Activated T-cell treated with anti-CD3 and anti-CD28 coated beads for 1 hour (primary cell): ENCODE measurements around the gene SIRPG.
"Not testable (repeated sequence)": the region's sequence is repeated elsewhere in the genome, so short reads cannot be mapped to it uniquely, and the experiment has no call there.

Source experiments
- DNase-seq: peaks from one replicate; pipeline ENCODE4 v3.0.0-alpha.2; 2020; ENCODE audit warnings: low read depth

The SIRPG gene

DNA sequence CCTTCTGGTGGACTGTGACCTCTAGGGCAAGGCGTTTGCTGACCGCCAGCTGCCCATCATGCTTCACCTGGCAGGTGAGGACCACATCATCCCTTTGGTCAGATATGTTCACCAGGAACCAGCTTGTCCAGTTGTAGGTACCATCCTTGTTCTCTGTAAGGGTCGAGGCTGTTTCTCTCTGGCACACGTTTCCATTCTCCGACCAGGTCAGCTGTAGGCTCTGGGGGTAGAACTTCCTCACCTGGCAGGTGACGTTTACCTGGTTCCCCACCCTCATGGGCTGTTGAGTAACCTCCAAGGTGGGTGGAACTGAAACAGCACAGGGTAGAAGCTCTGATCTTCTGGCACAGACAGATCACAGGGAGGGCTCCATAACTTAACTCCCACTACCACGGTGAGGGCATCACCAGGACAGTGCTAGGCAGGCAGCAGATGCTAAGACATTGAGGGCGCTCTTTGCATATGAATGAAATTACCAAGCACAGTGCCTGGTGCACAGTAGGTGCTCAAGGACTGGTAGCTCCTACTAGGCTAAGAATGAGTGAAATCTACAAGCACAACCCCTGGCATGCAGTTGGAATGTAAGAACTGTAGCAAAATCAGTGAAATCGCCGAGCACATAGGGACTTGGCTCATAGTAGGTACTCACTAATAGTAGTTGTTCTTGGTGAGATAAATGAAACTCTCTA lies 22.1 kb downstream of the SIRPG start:
- no peak for DNase-seq

DNA sequence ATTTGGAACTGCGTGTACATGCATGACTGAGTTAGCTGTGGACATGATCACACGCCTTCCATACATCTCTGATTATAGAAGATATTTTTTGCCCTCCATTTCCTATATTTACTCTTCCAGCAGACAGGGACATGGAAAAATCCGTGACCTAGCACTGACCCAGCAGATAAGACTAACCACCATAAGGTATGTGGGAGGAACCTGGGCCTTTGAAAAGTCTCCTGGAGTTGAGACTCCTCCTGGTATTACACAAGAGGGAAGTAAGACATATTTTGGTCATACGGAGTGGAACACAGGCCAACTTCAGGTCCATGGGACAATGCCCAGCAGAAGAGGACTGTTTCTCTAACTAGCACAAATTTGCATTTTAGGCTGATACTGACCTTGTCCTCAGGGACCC lies 24.0 kb downstream of the SIRPG start:
- no peak for DNase-seq

DNA sequence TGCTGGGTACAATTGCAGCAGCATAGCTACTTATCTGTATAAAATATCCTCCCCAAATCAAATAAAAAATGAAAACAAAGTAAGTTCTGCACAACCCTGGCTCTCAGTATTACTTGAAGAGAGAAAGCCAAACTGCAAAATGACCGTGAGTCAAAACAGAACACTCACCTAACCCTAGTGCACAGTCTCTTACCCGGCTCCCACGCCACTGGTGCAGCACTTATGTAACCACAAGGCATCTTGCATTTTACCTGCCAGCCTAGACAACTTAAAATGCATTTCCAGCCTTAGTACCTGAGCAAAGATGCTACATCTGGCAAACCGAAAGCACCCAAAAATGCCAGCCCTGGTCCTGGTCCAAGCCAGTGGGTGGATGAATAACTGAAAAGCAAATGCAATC lies 25.4 kb downstream of the SIRPG start:
- no peak for DNase-seq

DNA sequence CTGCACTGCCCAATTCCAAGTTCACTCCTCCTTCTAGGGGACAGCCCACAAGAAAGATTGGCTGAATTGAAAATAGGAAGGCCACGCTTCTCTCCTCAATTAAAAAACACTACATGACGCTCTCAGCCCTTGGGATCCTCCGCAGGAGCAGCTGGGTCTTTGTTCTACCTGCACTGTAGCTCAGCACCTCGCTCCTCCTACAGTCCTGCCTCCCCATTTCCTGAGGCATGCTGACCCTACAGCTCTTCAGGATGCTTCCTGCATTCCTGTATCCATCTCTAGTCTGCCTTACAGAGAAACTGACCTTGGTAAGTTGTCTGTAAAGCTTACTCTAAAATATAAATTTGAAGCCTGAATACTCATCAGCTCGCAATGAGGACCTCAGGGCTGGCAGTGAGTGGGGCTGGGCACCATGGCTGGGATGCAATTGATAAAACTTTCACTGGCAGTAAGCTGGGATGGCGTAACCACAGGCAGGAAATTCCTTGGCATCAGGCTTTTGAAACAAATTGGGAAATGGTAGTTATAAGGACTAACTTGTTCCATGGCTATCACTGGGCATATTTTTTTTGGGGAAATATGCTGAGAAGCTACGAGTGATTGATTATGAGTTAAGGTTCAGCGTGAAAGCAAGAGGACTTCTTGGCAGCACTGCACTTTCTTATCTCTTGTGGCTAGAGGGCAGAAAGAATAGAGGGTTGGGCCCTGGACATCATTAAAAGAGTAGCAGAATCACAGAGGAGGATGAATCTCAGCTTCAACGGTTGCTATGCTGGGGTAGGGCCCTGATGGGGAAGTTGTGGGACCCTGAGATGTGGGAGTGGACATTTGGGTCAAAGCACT lies 26.0 kb downstream of the SIRPG start:
- DNase-seq = no peak

DNA sequence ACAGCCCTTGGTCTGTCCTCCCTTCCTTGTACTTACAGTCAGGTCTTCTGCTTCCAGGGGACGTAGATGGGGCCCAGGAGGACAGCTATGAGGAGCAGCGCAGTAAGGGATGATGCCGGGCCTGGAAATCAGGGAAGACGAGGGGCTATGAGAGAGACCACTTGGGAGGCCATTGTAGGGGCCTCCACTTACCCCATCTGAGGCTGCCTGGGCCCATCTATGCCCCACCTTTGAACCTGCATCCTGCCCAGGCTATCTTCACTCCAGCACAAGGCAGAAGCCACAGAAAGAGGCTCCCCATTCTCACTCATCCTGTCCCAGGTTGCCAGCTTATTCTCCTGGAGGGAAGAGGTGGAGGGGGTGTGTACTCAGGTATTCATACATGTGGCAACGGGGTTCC lies 27.4 kb downstream of the SIRPG start:
- no peak for DNase-seq

DNA sequence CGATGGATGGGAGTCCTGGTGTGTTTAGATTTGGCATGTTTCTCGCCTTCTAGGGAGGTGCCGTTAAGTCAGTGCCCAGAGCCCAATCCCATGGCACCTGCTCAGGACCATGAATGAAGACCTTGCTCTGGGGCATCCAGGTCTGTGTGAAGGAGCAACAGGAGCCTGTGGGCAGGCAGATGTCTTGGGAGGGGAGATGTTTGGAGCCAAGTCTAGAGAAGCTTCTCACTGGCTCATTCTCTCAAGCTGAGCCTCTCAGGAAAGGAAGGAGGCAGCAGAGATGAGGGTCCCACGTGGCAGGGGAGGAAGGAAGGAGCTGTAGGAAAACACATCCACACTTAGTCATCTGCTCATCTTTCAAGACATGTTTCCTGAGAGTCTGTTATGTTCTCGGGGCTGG lies 28.3 kb downstream of the SIRPG start:
- no peak for DNase-seq

DNA sequence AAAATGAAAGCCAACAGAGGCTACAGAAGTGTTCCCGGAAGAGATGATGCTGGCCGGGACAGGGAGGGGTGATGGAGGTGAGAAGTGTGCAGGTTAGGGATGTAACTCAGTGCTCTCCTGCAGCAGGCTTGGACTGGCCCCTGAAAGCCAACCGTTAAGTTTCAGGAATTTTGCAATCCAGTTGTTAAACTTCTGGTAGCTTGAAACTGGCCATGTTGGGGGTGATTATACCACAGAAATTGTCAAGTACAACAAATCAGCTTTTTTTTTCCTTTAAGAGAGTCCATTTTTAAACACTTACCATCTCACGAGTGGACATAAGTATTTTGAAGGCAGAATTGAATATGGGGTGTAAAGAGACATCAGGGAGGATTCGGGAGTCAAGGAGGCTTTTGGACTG lies 29.0 kb downstream of the SIRPG start:
- DNase-seq = no peak

DNA sequence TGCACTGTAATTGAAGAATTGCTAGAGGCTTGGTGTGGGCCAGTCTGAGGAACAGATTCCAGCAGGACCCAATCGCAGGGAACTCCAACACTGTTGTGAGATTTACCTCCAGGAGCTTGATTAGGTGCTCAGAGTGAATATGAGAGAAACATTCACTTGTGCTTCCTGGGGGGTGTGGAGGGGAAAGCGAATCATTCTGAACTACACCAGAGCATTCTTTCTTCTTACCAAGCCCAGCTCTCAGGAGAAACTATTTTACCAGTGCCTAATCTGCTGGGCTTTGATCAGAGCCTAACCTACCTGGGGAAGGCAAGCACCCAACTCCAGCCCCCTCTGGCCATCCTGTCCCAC lies 30.4 kb downstream of the SIRPG start:
- no peak for DNase-seq

DNA sequence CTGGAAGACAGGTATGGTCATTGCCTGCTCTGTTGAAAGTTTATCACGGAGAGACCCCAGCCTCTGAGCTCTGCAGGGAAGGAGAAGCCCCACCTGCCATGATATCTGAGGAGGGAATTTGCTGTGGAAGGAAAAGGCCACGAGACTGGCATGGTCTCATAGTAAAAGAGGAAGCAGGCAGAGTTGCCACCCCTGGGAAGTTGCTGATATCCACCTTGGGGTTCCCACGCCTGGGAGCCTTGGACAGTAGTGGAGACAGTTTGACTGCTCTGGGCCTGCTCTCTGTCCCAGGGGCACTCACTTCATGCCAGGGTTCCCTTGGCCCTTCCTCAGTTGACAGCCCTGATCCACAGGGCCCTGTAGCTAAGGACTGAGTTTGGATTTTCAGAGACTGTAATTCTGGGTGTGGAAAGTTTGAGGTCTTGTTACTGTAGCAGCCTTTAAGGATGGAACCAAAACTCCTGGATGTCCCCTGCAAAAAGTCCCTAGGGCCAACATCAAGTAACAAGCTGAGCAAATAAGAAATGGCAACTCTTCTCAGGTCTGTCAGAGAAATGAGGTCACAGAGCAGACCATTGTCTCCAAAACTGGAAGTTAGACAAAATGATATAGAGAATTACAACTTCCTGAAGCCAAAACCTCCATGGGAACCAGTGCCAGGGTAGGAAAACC lies 30.9 kb downstream of the SIRPG start:
- DNase-seq = no peak

DNA sequence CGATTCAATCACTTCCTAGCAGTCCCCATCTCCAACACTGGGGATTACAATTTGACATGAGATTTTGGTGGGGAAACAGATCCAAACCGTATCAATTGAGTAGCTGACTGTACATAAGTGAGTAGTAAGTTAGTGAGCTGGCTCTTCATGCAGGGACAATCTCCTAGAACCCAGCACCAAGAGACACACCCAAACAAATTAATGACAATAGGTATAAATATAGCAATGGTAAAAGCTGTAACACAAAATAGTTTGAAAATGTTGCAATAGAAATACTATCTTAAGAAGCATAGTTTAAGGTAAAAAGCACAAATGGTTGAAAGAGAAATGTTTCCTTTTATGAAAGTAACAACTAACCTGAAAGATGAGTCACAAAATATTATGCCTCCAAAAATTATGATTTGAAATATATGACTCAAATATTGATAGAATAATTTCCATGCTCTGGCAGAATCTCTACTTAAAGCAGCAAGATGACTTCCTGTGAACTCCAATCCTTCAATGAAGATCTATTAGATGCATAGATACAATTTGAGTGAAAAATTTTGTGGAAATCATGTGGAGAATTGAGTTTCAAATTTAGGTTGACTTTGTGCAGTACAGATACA lies 32.4 kb downstream of the SIRPG start:
- DNase-seq = no peak

DNA sequence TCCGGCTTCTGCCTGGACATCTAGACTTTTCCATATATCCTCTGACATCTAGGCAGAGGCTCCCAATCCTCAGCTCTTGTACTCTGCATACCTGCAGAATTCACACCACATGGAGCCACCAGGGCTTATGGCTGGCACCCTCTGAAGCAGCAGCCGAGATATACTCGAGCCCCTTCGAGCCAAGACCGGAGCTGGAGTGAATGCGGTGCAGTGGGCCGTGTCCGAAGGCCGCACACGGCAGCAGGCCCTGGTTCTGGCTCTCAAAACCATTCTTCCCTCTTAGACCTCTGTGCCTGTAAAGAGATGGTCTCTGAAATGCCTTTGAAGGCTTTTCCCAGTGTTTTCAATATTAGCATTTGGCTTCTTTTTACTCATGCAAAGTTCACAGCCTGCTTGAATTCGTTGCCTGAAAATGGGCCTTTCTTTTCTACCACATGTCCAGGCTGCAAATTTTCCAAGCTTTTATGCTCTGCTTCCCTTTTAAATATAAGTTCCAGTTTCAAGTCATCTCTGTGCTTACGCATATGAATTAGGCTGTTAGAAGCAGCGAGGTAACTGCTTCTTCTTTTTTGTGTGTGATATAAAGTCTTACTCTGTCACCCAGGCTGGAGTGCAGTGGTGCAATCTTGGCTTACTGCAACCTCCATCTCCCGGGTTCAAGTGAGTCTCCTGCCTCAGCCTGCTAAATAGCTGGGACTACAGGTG lies 33.9 kb downstream of the SIRPG start:
- DNase-seq = no peak

DNA sequence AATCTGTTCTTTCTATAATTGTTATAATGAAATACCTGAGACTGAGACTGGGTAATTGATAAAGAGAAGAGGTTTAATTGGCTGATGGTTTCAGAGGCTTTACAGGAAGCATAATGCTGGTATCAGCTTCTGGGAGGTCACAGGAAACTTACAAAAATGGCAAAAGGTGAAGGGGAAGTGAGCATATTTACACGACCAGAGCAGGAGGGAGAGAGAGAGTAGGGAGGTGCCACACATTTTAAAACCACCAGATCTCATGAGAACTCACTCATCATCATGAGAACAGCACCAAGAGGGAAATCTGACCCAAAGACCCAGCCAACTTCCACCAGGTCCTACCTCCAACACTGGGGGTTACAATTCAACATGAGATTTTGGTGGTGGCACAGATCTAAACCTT lies 35.1 kb downstream of the SIRPG start:
- no peak for DNase-seq

DNA sequence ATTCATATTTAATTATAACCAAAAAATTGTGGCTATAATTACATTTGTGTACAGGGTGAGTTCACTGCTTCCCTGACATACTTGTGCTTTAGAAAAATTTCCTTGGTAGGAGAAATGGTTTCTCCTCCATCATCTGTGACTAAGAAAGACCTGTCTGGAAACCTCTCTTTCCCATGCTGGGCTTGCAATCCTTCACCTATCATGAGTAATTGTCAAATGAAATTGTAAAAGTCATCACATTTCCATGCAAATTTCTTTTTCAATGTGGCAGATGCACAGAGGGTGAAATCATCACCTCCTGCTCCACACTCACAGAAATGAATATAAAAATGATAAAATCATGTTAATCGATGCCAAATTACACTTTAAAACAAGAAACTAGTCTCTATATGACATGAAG lies 36.3 kb downstream of the SIRPG start:
- DNase-seq = no peak

DNA sequence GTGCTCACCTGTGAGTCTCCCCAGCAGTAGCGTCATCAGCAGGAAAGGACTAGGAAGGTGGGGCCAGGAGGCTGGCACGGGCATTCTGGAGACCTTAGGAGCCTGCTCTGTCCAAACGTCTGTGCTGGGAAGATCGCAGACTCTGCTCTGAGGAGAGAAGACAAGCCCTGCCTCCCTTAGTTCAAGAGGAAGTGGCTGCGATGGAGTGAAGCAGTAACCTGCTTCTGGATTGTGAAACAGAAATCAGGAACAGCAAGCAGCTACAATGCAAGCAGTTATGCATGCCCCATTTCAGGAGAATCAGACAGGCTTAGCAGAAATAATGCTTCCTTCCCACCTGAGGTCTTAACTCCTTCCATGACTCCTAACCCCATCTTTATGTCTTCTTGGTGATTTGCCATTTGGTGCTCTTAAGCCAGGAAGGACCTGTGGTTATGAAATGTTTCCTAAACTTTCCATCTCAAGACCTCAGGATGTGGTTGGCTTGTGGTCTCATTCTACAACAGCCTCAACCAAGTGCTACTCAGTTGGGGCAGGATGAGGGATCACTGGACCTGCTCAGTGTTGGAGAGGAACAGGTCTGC lies 37.6 kb downstream of the SIRPG start, which contains the start of gene SIRPB1:
TSS of gene SIRPB1 (minus strand) at position 149 of the 584 bp plus-strand sequence. CDS start at position 84, 65 bp downstream.
- no peak for DNase-seq

DNA sequence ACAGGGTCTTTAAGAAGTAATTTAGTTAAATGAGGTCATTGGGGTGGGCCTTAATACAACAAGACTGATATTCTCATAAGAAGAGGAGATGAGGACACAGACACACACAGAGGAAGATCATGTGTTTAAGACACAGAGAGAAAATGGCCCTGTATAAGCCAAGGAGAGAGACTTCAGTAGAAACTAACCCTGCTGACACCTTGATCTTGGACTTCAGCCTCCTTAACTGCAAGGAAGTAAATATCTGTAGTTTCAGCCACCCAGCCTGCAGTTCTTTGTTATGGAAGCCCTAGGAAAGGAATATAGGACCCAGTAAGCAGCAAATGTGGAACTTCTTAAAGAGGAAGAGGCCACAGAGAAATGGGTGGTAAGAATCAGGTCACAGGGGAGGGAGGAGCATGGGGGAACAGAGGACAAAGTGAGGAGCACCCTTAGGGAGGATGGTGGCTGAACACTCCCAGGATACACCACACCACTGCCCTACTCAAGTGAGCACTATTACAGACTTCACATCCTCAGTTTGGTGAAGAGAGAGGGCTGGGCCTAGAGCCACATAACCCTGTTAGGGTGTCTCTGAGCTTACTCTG lies 38.5 kb downstream of the SIRPG start:
- no peak for DNase-seq

DNA sequence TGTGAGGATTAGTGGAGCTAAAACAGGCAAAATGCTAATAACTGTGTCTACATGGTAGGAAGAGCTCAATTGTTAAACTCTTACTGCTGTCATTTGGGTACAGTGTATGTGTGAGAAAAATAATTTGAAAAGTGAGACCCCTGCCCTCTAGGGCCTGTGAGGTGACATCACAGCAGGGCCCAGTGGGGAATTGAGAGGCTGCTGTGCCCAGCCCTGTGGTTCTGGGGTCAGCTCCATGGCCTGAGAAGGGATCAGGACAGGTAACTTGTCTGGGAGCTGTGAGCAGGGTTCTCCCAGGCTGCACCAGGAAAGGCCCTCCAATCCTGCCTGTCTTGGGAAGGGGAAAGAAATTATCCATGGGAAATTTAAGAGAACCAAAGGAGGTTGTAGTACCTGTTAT lies 39.1 kb downstream of the SIRPG start:
- no peak for DNase-seq

DNA sequence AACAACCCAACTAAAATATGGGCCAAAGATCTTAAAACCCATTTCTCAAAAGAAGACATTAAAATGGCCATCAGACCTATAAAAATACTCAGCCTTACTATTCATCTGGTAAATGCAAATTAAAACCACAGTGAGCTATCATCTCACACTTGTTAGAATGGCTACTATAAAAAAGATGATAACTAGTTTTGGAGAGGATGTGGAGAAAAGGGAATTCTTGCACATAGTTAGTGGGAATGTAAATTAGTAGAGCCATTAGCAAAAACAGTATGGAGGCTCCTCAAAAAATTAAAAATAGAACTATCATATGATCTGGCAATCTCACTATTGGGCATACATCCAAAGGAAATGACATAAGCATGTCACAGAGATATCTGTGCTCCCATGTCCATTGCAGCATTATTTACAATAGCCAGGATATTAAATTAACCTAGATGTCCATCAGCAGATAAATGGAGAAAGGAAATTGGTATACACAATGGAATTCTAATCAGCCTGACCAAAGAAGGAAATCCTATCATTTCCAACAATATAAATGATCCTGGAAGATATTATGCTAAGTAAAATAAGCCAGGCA lies 40.6 kb downstream of the SIRPG start:
- no peak for DNase-seq

DNA sequence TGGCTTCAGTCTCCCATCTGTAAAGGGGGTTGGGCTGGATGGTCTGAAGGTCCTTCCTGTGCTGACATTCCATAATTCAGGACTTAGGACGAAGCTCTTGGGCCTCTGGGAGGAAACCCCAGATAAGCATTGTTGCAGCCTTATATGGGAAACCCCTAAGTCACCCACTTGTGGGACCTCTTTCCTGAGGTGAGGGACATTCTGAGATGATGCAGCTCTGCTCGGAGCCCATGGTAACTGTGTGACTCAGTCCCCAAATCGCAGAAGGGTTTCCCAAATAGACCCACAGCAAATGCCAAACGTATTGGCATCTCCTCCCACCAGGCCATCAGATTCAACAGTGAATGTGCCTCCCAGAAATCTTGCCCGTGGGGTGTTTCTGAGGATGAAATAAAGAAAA lies 47.2 kb downstream of the SIRPG start:
- DNase-seq = not testable (repeated sequence)

DNA sequence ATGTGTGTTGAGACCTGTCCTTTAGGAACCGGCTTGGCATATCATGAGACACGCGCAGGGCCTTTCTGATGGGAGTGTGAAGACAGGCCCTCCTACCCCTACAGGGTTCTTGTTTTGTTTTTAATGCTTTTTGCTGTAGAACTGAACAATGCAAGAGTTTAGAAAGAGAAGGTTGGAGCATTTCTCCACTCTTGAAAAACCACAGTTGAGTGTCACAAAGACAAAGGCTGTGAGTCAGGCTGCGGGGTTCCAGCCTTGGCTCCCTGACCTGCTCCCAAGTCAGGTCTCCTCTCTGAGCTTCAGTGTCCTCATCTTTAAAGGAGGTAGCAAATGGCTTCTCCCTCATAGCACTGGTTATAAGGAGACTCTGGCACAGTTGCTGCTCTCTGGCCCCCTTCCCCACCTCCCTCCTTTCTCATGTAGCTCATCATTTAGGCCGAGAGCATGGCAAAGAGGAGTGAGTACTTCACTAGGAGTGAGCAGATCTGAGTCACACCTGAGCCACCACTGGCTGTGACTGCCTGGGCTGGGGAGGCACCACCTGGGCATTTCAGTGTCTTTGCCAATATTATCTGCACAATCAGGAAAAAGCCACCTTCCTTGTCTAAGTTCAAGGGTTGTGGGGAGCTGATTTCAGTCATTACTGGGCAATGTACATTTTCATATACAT lies 48.8 kb downstream of the SIRPG start:
- DNase-seq = not testable (repeated sequence)

DNA sequence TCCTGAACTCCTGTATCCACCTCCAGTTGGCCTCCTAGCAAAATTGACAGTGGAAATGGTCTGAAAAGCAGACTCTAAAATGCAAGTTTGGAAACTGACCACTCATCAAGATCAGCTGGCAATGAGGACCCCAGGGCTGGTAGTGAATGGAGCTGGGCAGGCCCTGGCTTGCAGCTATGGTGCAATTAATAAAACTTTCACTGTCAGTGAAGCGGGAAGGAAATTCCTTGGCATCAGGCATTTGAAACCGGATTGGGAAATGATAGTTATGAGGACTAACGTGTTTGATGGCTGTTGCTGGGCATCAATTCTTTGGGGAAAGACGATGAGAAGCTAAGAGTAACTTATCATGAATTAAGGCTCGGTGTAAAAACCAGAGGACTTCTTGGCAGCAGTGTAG lies 56.8 kb downstream of the SIRPG start:
- DNase-seq = no peak
